ENCODE data around the gene SETDB2.

SETDB2 gene

GRCh38 chr13:49543656-49544055 lies 99.6 kb downstream of the SETDB2 start:
- TF ChIP-seq CTCF (conservative IDR thresholded peaks at IDR 0.05), result no peak
- no peak overlapping the region for H3K27ac ChIP-seq

All from VCaP (cell line).